GM21390 (cell line): ENCODE results near the gene SMIM41.

ENCODE experiments used
- ATAC-seq: cut with Tn5 transposase; IDR thresholded peaks from one replicate; pipeline ENCODE4 v1.9.1; 2021; ENCODE audit not compliant: unreplicated experiment

Gene SMIM41

GRCh38 chr12:52120951-52121823, 41.7 kb downstream of the SMIM41 start:
- no peak for ATAC-seq

GRCh38 chr12:52121824-52122539, 42.5 kb downstream of the SMIM41 start:
- no peak for ATAC-seq

- no peak for ATAC-seq
These were observed 43.0 kb downstream of the SMIM41 start for GRCh38 chr12:52122540-52122871.

- no peak for ATAC-seq
These were observed 43.4 kb downstream of the SMIM41 start for GRCh38 chr12:52122904-52123303.

- ATAC-seq, result no peak
These were observed 44.1 kb downstream of the SMIM41 start for GRCh38 chr12:52123487-52124186.

GRCh38 chr12:52125476-52125900, 46.0 kb downstream of the SMIM41 start:
- ATAC-seq, result no peak

GRCh38 chr12:52126050-52126604, 46.6 kb downstream of the SMIM41 start:
- no peak for ATAC-seq

- no peak for ATAC-seq
These were observed 47.4 kb downstream of the SMIM41 start for GRCh38 chr12:52126605-52127578.

GRCh38 chr12:52127683-52128450, 48.4 kb downstream of the SMIM41 start:
- ATAC-seq, result no peak

GRCh38 chr12:52130711-52131110, 51.2 kb downstream of the SMIM41 start:
- no peak for ATAC-seq

GRCh38 chr12:52132754-52133161, 53.3 kb downstream of the SMIM41 start:
- no peak for ATAC-seq

- no peak for ATAC-seq
These were observed 58.2 kb downstream of the SMIM41 start for GRCh38 chr12:52137746-52138145.

GRCh38 chr12:52139147-52139546, 59.6 kb downstream of the SMIM41 start:
- no peak for ATAC-seq

- ATAC-seq, result no peak
These were observed 60.1 kb downstream of the SMIM41 start for GRCh38 chr12:52139579-52140062.

- no peak for ATAC-seq
These were observed 61.8 kb downstream of the SMIM41 start for GRCh38 chr12:52141306-52141705.

GRCh38 chr12:52141875-52142274, 62.4 kb downstream of the SMIM41 start:
- no peak for ATAC-seq

GRCh38 chr12:52142431-52142830, 62.9 kb downstream of the SMIM41 start:
- ATAC-seq, result no peak

GRCh38 chr12:52144512-52145227, 65.2 kb downstream of the SMIM41 start:
- no peak for ATAC-seq
